CD4-positive, alpha-beta T cell treated with Interleukin-10 for 1 hour (primary cell): ENCODE data around the gene CENPX.

Experiments used
- DNase-seq: peaks from one replicate; pipeline ENCODE4 v3.0.0-alpha.2; 2020

The CENPX gene

DNA sequence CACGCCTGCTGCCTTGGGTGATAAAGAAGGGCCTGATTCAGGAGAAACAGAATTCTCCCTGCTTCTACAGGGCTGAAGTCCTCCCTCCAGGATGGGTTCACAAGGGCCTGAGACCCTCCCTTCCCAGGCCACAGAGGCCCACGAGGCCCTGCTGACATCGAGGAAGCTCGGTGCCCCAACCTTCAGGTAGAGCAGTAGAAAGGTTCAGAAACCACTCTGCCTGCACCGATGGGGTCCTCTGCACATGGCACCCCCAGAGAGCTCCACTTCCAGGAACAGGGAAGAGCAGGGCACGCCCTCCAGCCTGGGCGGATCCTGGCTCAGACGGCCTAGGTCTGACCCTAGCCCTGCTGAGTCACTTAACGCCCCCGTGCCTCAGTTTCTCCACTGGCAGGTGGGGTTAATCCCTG, 773 bp downstream of the CENPX start:
- no peak for DNase-seq

DNA sequence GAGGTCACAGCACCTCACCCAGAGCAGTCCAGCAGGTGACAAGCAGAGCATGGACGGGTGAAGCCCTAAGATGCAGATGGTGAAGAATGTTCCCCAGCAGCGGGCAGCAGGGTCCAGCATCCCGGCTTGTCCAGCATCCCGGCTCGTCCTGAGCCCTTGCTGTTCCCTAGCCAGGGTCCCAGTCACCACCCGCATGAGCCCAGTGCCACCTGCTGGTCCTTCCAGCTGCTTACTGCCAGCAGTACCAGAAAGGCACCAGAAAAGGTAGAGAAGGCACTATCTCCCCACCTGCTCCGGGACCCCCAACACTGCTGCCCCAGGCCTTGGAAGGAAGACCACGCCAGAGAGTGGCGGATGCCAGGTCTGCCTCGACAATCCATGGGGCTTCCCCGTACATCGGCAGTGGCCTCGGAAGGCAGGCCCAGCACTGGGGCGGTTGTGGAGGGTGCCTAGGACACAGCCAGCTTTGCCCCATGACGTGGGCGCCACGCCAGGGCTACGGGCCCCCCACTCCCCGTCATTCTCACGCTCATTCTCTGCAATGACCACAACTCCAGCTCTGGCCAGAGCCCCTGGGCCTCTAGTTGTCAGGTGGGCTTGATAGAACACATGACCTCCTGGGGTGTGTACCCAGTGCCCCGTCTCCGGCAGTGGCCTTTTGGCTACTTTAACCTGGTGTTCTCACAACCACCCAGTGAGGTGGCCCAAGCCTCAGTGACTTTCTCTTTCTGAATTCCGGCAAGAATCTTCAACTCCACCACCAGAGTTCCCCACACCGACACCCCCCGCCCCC, 1.4 kb downstream of the CENPX start:
- peak; percentile 66 for DNase-seq

DNA sequence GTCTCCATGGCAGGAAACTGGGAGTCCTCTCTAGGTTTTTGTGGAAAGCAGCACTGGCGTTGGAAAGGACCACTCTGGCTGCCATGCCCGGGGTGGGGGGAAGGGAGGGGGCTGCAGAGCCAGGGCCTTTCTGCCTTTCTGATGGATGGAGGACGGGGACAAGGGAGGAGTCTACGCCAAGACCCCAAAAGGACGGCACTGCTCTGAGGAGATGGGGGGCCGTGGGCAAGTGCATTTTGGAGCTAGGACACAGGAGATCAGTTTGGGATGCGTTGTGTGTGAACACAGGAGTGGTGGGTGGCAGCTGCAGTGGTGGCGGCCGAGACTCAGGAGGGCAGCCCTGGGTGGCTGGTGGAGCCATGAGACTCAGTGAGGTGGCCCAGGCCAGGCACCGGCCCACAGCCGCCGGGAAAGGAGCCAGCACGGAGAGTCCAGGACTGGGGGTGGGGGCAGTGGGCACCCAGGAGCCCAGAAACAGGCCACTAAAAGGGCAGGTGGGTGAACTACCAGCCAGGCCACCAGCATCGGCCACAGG, 2.0 kb downstream of the CENPX start:
- DNase-seq, result no peak

DNA sequence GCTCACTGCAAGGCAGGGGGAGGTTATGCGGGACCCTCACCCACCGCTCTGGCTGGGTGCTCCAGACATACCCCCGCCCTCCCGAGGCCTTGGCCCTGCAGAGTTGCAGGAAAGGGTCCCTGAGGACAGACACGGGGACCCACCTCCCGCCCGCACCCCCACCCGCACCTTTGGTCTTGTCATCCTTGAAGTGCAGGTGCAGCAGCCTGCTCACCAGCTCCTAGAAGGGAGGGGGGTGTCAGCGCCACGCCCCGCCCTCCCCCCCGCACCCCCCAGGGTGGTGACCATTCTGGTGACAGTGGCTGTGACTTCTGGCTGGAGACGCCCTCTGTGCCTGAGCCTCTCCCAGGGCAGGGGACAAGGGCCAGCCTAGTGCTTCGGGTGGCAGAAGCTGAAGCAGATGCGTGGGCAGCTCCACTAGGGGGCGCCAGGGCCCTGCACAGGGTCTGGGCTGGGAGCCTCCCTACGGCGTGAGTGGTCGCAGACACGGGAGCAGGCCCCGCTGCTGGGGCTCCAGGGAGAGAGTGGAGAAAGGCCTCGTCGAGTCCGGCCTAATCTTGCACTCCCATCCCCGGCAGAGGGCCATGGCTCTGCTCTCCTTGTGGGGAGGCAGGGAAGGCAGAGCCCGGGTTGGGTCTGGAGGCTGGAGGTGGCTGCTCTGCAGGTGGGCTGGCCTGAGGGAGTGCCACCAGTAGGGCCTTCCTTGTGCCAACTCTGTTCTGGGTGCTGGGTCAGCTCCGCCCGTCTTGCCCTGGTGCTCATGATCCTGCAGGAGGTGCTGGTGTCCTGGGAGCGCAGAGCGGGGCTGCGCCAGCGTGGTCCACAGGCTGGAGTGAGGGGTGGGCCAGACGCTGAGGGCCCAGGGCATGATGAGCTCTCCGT, 2.7 kb downstream of the CENPX start:
- DNase-seq, result peak; percentile 58

DNA sequence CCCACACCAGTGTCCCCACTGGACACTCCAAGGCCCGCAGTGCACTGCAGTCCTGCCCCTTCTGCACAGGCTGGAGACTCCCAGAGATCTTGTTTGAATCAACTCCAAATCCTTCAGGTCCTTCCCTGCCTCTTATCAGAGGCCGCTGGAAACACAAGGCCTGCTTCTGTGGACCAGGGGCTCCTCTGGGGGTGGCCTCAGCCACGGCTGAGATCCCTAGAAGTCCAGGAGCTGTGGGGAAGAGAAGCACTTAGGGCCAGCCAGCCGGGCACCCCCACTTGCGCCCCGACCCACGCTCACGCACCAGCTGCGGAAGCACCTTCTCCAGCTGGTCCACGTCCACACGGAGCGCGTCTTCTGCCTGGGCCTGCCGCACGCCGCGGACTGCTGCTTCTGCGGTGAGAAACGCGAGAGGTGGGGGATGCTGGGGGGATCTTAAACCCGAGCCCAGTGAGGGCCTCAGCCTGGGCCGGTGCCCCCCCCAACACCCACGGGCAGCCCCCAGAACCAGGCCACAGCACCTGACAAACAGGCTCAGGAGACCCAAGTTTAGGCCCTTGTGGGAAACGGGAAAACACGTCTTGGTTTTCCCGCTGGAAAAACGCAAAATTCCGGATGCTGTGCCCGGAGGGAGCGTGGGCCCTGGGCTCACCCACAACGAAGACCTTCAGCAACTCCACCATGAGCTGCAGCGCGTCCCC, 3.5 kb downstream of the CENPX start:
- no peak for DNase-seq

DNA sequence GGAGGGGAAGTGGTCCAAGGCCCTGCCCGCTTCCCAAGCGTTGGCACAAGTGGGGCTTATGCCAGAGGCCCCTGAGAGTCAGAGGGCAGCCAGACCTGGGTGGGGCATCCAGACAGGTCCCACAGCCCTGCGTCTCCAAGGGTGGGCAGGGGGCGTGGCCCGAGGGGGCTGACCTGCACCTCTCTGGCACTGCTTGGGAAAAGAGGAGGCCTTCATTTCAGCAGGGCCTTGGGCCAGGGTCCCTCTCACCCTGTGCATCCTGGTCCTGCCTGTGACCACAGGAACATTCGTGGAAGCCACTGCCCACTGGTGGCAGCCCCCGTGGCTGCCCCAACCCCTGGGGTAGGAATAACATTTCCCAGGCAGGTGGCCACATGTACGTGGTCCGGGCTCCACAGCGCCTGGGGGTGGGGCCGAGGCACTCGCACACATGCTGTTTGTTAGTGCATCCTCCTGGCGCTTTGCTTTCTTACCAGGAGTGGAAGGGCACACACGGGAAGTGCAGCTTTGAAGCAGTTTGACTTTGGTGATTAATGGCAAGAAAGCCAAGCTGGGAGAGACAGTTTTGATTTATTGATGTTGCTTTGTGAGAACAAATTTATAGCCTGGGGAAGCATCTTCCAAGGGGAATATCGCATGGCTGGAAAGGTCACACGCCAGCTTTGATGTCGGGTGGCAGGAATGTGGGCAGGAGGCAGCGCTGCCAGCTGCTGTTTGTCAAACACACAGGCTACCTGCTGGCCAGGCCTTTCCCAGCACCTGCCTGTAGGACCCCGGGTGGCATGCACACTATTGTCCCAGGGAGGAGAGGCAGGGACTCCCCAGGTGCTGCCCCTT, 4.3 kb downstream of the CENPX start:
- DNase-seq, result no peak

DNA sequence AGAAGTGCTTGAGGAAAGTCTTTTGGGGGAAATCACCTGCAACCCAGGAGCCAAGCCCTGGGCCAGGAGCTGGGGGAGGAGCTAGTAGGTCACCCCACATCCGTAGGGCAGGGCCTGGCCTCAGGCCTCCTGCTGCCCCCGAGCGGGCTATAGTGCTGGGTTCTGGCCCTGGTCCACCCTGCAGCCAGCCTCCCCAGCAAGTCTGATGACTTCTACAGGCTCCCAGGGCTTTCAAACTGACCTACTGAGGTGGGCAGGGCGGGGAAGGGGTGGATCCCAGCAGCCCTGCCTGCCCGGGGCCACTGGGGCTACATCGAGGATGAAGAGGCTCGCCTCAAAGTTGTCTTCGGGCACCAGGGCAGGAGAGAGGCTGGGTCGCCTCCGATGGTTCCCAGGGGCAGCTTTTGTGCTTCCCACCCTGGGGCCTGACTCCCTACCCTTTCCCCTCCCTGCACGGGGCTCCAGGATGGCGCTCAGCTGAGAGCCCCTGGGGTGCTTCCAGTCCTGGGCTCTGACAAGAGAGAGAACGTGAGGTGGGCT, 5.0 kb downstream of the CENPX start:
- DNase-seq, result no peak

DNA sequence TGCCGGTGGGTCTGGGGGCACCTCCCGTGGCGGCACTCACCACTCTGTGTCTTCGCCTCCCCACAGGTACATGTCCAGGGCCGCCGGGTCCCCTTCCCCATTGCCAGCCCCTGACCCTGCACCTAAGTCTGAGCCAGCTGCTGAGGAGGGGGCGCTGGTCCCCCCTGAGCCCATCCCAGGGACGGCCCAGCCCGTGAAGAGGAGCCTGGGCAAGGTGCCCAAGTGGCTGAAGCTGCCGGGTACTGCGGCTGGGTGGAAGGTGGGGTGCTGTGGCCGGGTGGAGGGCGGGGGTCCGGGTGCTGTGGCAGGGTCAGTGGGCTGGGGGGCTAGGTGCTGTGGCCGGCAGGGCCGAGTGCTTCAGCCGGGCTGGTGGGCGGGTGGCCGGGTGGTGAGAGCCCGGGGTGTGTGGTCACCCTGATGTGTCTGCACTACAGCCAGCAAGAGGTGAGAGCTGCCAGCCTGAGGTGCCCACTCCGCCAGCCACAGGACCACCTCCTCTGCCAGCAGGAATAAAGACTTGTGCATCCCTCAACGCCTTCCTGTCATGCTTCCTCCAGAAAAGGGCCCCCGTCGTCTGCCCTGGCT, 5.7 kb downstream of the CENPX start:
- DNase-seq, result no peak

DNA sequence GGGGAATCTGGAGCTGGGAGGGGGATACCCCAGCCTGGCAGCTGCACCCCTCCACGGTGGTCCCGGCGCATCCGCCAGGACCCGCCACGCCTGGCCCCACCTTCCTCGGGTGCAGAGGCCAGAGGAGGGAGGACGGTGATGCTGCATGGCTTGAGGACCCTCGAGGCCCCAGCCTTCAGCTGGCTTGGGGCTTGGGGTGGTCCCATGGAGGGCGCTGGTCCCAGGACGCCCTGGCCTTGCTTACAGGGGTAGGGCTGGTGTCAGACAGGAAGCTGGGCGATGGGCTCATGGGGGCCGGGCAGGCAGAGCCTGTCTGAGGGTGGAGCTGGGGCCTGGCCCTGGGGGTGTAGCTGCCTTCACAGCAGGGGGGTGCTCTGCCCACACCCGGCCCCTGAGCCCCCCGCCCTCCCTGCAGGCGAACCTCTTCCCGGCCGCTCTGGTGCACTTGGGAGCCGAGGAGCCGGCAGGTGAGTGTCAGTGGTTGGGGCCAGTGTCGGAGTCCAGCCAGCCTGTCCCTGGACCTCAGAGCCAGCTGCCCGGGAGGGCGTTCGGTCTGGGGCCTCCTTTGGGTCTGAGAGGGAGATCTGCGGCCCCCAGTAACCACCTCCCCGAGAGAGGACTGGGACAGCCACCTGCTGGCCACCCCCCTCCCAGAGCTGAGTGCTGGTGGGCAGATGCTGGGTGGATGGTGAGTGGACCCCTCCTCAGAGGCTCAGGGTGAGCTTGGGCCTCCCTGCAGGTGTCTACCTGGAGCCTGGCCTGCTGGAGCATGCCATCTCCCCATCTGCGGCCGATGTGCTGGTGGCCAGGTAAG, 6.4 kb downstream of the CENPX start:
- DNase-seq, result no peak

DNA sequence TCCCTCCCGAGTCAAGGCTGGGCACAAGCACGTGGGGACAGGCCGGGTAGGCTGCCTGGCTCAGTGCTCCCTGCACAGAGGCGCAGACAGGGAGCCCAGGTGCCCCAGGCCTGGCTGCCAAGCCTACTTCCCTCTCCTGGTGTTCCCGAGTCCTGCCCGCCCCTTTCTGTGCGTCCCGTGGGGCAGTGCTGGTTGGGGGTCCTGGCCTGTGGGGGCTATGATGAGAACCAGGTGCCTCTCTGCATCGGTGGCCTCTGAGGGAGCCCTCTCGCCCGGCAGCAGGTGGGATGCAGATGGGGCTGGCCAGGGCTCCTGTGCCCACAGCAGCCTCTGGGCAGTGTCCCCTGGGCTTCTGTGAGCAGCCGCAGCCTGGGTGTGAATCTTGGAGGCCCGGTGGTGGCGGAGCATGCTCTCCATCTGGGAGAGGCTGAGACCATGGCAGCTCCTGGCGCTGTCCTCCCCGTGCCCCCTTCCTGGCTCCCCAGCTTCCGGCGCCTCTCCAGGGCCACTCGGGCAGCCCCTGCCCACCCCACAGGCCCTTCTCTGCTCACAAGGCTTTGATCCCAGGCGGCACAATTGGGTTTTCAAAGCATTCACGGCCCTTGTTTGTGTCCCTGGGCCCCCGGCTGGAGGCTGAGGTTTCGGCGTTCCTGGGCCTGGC, 7.2 kb downstream of the CENPX start:
- no peak for DNase-seq

DNA sequence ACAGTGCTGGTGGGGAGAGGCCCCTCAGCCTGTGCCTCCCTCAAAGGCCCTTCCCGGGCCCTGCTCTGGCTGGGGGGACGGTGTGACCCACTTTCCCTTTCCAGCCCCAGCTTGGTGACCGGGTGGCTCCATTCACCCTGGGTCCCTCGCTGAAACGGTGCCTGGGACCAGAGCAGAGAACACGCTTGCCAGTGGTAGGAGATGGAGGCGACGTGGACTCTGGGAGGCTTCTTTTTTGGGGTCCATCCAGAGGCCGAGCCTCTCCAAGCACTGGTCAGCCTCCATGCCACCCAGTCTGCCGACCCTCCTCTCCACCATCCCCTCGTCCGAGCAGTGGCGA, 7.7 kb downstream of the CENPX start:
- DNase-seq, result no peak

DNA sequence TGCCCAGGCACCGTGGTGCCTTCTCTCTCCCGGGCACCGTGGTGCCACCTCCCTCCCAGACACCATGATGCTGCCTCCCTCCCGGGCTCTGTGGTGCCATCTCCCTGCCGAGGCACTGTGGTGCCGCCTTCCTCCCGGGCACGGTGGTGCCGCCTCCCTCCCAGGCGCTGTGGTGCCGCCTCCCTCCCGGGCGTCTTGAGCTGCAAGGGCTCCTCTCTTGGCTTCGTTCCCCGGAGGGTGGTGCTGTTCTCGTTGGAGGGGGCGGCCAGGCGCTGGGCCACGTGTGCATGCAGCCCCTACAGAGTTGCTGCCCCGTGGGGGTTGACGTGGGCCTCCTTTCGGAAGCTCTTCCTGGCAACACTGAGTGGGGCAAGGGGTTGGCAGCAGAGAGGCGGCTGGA, 8.2 kb downstream of the CENPX start:
- DNase-seq, result no peak

DNA sequence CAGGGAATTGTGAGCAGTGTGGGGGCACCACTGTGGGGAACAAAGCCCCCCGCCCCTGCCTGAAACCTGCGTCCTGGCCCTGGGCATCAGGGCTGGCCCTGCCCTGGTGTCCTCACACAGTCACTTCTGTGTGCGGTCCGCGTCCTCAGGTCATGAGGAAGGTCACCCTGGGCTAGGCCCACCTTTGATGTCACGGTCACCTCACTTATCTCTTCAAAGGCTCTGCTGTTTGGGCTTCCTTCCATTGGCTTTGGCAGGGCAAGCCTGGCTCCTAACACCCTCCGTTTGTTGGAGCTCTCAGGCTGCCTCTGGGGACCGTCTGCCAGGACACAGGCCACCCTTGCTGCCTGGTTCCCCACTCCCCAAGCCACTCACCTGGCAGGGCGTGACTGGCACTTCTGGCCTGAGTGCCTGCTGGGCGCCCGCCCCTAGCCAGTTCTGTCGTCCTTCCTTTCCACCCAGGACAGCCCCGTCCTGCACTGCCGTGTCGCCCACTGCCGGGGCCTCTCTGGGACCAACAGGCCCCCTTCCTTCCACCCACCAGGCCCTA, 8.8 kb downstream of the CENPX start:
- DNase-seq, result no peak

DNA sequence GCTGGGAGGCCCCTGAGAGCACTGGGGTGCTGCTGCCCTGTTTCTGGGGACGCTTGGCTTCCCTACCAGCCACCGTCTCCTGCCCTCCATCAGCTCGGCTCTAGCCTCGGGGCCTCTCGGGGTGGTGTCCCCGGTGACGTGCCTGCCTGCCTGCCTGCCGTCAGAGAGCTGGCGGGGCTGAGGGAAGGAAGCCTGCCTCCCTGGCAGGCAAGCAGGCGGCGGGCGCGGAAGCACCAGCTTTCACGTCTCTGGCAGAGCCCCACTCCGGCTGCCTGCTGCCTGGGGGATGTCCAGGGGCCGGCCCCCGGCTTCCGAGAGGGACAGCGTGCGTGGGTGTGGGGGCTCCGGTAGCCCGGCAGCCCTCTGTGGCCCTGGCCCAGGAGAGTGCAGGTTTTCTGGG, 9.3 kb downstream of the CENPX start:
- no peak for DNase-seq

DNA sequence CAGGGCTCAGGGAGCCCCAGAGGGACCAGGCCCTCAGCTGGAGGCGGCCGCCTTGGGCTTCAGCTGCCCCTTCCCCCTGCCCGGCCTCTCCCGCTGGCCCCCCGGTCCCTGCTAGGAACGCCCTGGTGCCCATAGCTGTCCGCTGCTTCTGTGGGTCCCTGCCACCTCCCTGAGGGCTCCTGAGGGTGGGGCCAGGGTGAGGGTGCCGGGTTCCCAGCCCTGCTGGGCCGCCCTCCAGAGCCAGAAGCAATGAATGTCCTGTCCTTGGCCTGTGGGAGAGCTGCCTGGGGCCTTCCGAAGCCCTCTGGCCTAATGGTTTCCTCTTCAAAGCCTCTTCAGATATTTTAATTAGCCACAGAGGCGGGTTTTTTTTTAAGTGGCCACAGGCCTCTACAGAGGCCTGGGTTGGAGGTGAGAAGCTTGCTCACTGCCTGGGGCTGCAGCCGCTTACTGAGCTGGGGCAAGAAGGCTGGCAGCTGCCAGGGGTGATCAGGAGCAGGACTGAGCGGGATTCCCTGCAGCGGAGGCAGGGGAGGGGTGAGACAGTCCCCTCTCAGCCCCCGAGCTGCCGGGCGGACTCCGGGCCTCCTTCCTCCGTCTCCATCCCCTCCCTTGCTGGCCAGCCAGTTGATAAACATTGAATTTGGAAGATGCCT, 9.9 kb downstream of the CENPX start:
- no peak for DNase-seq

DNA sequence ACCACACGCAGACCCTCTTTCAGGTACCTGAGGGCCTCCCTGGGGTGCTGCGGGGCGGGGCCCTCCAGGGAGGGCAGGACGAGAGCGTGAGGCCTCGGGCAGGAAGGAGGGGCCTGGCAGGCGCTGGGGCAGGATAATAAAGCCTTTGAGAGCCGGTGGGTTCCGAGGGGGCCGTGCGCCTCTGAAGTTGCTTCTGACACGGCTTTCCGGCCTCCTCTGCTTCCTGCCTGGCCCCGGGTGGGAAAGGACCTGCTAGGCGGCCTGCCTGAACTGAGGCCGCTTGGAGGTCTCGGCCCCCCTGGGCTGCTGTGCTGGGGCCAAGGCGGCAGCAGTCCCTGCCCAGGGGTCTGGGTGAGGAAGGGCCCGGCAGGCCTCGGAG, 10.4 kb downstream of the CENPX start:
- no peak for DNase-seq

DNA sequence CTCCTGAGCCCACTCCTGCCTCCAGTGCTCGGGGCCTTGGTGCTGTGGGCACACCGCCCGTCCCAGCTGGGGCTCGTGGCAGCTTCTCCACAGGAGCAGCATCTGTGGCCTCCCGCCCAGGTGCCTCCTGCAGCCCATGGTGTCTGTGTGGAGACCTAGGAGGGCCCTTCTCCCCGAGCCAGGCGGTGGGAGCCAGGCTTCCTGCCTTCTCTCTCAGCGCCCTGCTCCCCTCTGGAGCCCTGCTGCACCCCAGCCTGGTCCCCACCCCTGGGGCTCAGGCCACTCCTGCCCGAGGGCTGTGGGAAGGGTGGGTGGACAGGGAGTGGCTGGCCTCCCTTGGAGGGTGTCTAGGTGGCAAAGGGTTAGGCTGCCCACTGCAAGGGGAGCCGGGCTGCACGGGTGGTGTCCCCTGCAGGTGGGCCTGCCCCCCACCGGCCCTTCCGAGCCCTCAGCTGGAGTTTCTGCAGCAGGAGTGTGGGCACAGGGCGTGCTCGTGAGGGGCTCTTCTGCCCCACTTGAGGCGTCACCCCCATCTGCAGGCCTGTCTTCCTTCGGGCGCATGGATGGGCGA, 11.0 kb downstream of the CENPX start:
- no peak for DNase-seq

DNA sequence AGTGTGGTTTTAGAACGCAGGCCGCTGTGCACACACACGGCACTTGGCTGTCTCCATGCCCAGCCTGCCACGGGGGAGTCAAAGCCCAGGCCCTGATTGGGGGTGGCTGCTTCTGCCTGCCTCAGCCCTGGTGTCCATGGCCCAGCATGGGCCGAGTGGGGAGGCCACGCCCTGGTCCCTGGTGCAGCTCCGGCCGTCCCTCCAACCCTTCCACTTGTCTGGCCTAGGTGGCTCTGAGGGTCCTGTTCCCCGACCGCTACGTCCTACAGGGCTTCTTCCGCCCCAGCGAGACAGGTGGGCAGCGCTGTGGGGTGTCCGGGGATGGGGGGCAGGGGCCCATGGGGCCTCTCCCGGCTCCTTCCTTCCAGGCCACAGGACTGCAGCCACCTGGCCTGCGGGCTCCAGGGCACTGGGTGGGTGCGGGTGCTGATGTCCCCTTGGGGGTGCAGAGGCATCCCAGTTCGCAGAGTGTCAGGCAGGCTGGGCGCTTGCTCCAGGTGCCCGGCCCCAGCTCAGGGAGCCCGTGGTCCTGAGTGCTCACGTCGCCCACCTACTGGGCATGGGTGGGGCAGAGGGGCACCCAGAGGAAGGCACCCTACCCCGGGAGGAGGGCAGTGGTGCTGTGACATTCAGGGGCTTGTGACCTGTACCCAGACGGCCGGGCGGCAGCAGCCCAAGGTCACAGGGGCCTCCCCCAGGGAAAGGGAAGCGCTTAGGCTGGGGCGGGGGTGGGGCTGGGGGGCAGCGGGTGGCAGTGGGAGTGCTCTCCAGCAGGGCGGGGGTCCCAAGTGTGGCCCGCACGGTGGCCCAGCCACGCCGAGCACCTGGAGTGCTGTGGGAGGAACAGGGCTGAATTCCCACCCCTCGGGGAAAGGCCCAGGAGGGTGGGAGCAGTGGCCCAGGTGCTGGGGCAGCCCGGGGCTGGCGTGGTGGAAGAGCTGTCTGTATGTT, 11.8 kb downstream of the CENPX start:
- DNase-seq, result no peak
